Progenitor cell of endocrine pancreas (in vitro differentiated cells): ENCODE data around the gene OR5B21. TPM values are rescaled to one million over a fixed set of nuclear protein-coding genes. Genes with fewer than 3 reads are reported as not detected.

Source experiments
- DNase-seq: peaks from one replicate; pipeline ENCODE4 v3.0.0; 2021; ENCODE audit warnings: low spot score; ENCODE audit not compliant: unreplicated experiment
- H3K27ac Mint-ChIP-seq: 2 replicates; pipeline ENCODE4 v1.8.0; 2021; ENCODE audit warnings: mild to moderate bottlenecking, moderate library complexity, mixed read lengths
- H3K27me3 Mint-ChIP-seq: 2 replicates; pipeline ENCODE4 v1.8.0; 2021; ENCODE audit warnings: mixed read lengths
- H3K36me3 Mint-ChIP-seq: 2 replicates; pipeline ENCODE4 v1.8.0; 2022; ENCODE audit warnings: mixed read lengths; ENCODE audit not compliant: insufficient read depth
- H3K4me1 Mint-ChIP-seq: 2 replicates; pipeline ENCODE4 v1.8.0; 2021; ENCODE audit warnings: low read depth, mixed read lengths
- H3K4me3 Mint-ChIP-seq: 2 replicates; pipeline ENCODE4 v1.8.0; 2021; ENCODE audit warnings: low read depth, mild to moderate bottlenecking, moderate library complexity, mixed read lengths
- H3K9me3 Mint-ChIP-seq: 2 replicates; pipeline ENCODE4 v1.8.0; 2021; ENCODE audit warnings: low read depth, mixed read lengths
- total RNA-seq: library from RNA; stranded (reverse); gene quantifications from 2 replicates; pipeline ENCODE4 v1.2.1, GENCODE V29; 2021
- TF ChIP-seq, protein P1 (sequence below): fragments of 200-600 bp; sonication (generic); IDR thresholded peaks from one replicate; pipeline ENCODE4 v1.5.0; 2021; ENCODE audit warnings: antibody characterized with exemption, mild to moderate bottlenecking; ENCODE audit not compliant: unreplicated experiment

Gene OR5B21
- total RNA-seq, 1 donor from 2014 or later = not detected

DNA sequence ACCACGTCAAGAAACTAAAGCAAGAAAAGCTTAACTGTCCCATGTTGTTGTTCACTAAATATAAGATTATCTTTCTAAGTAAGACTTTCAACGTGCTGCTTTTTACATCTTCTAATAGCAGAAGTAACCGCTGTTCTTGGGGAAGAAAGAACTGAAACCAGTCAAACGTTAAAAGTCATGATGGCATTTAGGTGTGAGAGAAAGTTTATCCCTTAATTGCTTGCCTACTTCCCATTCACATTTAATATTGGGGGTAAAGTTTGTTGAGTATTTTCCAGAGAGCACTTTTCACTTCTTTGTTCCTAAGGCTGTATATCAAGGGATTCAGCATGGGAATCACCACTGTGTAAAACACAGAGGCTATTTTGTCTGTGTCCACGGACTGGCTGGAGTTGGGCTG is 970 bp downstream of the OR5B21 start:
- no peaks in the 10 kb centered on the region for H3K9me3 Mint-ChIP-seq
- peaks cover 4% of the 10 kb centered on the region for H3K4me1 Mint-ChIP-seq
- no peak overlapping the region for H3K4me3 Mint-ChIP-seq
- H3K36me3 Mint-ChIP-seq = no peaks in the 10 kb centered on the region
- H3K27ac Mint-ChIP-seq = no peak overlapping the region
- H3K27me3 Mint-ChIP-seq = no peaks in the 10 kb centered on the region
- TF ChIP-seq, protein P1, sequence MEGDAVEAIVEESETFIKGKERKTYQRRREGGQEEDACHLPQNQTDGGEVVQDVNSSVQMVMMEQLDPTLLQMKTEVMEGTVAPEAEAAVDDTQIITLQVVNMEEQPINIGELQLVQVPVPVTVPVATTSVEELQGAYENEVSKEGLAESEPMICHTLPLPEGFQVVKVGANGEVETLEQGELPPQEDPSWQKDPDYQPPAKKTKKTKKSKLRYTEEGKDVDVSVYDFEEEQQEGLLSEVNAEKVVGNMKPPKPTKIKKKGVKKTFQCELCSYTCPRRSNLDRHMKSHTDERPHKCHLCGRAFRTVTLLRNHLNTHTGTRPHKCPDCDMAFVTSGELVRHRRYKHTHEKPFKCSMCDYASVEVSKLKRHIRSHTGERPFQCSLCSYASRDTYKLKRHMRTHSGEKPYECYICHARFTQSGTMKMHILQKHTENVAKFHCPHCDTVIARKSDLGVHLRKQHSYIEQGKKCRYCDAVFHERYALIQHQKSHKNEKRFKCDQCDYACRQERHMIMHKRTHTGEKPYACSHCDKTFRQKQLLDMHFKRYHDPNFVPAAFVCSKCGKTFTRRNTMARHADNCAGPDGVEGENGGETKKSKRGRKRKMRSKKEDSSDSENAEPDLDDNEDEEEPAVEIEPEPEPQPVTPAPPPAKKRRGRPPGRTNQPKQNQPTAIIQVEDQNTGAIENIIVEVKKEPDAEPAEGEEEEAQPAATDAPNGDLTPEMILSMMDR = no peak
- no peak for DNase-seq

DNA sequence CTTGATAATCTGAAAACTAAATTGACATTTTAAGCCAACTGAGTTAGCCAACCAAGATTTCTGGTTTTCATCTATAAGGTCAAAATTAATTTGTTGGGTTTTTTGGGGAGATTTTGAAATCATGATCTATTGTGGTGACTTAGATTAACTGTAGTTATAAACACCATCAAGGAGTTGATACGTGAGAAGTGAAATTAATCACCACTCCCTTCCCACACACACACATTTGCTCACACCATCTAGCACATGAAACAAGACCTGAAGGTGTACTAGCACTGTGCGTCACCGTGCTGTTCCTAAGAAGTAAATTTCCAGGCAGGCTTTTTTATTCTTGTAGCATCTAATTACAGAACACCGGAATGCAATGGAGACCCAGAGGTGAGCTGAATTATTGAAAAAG is 2.1 kb downstream of the OR5B21 start:
- H3K27me3 Mint-ChIP-seq = no peaks in the 10 kb centered on the region
- no peak overlapping the region for H3K4me3 Mint-ChIP-seq
- H3K9me3 Mint-ChIP-seq = no peaks in the 10 kb centered on the region
- H3K27ac Mint-ChIP-seq = no peak overlapping the region
- no peaks in the 10 kb centered on the region for H3K36me3 Mint-ChIP-seq
- TF ChIP-seq, protein P1 = no peak
- DNase-seq = no peak
- no peaks in the 10 kb centered on the region for H3K4me1 Mint-ChIP-seq

DNA sequence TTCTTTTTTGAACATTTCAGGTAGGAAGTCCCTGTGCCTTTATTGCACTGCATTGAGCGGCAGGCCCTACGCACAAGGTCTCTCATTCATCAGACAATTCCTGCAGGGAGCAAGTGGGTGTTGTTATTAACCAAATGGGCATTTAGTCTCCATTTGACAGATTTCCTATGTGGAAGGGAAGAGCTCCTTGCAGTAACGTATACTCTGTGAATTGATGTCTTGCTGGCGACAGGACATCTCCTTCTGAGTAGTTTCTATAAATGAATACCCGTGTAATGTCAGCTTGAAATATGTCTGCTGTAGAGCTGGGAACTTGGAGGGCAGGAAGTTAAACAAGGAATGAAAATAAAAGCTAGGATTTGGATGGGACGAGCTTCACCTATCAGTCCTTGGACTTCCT is 3.7 kb downstream of the OR5B21 start:
- Mint-ChIP-seq H3K4me3 (no peak overlapping the region), H3K4me1 (no peaks in the 10 kb centered on the region), H3K27me3 (no peaks in the 10 kb centered on the region), H3K27ac (no peak overlapping the region), H3K36me3 (no peaks in the 10 kb centered on the region), H3K9me3 (no peaks in the 10 kb centered on the region)
- TF ChIP-seq, protein P1 = no peak
- no peak for DNase-seq

DNA sequence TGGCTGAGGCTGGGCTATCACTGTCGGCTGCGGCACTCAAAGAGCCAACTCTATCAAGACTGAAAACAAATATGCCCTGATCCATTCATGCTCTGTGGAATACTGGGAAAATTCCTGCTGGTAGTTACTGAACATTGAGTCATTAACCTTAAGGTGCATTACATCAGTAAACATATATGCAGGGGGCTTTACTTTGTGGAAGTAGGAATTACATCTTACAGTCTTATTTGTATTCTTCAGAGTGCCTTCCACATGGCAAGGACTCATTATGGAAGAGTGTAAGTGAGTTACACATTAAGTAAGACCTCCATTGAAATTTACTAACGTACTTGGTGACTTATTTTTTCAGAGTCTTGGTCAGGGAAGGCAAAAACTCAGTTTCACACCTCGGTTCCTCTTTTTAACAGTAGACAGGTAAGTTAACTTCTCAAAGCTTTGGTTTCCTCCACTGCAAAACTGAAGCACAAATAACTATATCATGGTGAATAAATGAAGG is 4.5 kb downstream of the OR5B21 start:
- no peak overlapping the region for H3K27ac Mint-ChIP-seq
- H3K27me3 Mint-ChIP-seq = no peaks in the 10 kb centered on the region
- no peak for DNase-seq
- H3K4me3 Mint-ChIP-seq = no peak overlapping the region
- no peaks in the 10 kb centered on the region for H3K9me3 Mint-ChIP-seq
- no peaks in the 10 kb centered on the region for H3K36me3 Mint-ChIP-seq
- H3K4me1 Mint-ChIP-seq = no peaks in the 10 kb centered on the region
- TF ChIP-seq, protein P1 = no peak

DNA sequence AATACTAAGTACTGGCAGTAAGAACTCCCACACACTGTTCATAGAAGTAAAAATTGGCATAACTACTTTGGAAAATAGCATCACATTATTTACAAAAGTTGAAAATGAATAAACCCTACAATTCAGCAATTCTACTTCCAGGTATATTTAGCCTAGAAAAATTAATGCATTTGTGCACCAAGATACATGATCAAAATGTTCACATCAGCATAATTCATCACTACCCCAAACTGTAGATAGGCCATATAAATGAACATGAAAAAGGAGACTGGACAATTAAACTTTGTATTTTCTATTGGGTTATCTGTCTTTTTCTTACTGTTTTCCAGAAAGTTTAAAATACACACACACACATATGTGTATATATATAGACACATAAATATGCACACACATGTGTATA is 5.9 kb downstream of the OR5B21 start:
- Mint-ChIP-seq H3K27me3 (no peaks in the 10 kb centered on the region), H3K9me3 (no peaks in the 10 kb centered on the region), H3K4me1 (peaks cover 2% of the 10 kb centered on the region), H3K36me3 (no peaks in the 10 kb centered on the region), H3K4me3 (no peak overlapping the region), H3K27ac (no peak overlapping the region)
- TF ChIP-seq, protein P1 = no peak
- no peak for DNase-seq
